T-helper 2 cell (primary cell): Measurements from ENCODE around the gene LBH.
"Not testable (repeated sequence)": the region's sequence is repeated elsewhere in the genome, so short reads cannot be mapped to it uniquely, and the experiment has no call there.

Experiments
- DNase-seq, 5 experiments: peaks; one replicate each; pipeline versions ENCODE4 v3.0.0 to v3.0.0-alpha.2; 2012 to 2022

LBH gene

GRCh38 chr2:30259071-30259470 is 27.7 kb downstream of the LBH start:
- DNase-seq: no peak

GRCh38 chr2:30259827-30260679 is 28.7 kb downstream of the LBH start:
- DNase-seq: no peak

DNA sequence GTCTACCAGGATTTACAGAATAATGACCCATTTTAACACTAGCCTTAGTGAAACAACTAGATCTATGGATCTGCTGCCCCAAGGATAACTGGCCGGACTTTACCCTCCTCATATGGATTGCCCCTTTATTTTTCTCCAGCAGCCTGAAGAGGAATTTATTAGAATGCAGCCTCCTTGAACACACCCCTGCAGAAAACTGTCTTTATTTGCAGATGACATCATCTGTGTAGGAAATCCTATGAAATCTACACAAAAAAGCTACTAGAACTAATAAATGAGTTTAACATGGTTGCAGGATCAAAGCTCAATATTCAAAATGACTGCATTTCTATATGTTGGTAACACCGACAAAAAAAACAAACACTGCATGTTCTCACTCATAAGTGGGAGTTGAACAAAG is 29.6 kb downstream of the LBH start:
- no peak for DNase-seq

DNA sequence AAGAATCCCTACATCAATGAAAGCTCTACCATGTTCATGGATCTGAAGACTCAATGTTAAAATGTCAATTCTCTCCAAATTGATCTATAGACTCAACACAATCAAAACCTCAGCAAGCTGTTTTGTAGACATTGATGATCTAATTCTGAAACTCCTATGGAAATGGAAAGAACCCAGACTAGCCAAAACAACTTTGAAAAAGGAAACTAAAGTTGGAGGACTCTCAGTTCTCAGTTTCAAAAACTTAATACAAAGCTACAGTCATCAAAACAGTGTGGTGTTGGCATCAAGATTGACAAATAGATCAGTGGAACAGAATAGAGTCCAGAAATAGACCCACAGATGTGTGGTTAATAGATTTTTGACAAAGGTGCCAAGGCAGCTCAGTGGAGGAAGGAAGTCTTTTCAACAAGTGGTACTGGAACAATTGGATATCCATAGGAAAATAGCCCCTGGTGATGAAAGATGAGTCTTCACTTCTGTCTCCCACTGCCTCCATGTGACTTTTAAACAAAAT is 30.4 kb downstream of the LBH start:
- peak in 1 of 5 experiments; percentile 51 for DNase-seq

- DNase-seq: no peak
Observed at GRCh38 chr2:30262716-30263309, 31.5 kb downstream of the LBH start.

DNA sequence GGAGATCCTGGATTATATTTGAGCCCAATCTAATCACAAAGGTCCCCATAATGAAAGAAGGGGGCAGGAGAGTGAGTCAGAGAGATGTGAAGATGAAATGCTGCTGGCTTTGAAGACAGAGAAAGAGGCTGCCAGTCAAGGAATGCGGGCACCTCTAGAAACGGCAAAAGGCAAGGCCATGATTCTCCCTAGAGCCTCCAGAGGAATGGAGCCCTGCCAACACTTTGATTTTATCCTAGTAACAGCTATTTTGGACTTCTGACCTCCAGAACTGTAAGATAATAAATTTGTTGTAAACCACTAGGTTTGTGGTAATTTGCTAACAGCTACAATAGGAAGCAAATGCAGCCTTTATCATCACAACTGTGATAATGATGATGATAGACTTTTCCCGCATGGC is 32.9 kb downstream of the LBH start:
- DNase-seq: no peak

GRCh38 chr2:30265052-30266015 is 34.0 kb downstream of the LBH start:
- DNase-seq: no peak

DNA sequence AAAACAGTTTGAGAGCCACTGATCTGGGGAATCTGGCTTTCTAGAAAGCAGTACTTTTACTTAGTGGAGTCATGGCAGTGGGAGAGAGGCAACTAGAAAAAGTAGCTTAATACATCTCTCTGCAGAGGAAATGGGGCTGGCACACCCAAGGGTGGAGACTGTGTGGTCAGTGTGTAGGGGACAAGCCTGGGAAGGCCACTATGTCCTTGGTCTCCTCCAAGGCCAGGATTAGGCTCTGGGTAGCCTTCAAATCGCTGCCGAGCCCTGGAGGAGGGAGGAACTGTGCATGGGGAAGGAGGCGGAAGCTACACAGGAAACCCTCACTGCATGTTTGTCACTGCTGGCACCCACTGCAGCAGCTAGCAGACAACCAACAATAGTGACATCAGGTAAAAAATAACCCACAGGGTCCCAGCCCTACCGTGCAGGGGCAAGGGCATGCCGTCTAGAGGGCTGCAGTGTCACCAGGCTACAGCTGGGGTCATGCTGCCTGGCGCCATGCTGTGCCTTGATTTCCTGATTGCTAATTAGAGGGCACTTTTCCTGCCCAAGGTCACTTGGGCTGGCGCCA is 34.8 kb downstream of the LBH start:
- DNase-seq: peak in 4 of 5 experiments; percentile 21 to 89 (median 52)

DNA sequence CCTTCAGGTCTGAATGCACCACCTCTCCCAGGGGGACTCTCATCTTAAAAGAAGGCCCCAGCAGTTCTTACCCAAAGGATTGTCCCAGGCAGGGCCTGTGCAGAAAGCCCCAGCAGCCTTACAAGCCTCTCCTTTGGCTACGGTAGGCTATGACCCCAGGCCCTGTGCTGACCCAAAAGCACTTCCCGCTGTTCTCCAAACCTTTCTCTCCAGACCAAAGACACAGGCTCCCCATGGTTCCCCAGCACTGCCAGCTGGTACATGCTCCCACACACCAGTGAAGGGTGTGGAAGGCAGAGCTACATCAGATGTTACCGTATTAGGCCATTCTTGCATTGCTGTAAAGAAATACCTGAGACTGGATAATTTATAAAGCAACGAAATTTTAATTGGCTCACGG is 35.4 kb downstream of the LBH start:
- DNase-seq: no peak

DNA sequence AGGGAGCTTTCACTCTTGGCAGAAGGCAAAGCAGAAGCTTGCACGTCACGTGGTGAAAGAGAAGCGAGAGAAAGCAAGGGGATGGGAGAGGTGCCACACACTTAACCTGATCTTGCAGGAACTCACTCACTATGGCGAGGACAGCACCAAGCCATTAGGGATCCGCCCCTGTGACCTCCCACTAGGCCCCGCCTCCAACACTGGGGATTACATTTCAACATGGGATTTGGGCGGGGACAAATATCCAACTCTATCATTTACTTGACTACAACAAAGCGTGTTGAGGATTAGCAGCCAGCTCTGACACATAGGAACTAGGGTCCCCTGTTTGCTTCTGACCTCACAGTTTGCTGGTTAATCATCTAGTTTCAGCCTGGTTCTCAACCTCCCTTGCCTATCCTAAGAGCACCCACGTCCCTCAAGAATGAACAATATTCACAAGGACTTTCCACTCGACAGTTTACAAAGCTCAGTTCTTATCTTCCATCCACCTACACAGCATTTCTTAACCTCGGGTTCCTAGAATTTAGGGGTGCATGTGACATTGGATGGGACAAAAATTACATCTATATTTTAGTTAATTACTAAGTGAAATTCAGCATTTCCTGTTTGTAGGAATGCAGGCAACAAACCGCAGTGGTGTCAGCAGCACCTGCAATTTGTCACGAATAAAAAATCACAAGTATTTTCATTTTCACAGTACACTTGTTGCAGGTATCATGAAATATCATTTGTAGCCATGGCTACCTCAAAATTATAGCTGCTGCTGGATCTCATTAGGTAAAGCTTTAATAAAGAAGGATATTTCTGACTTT is 36.0 kb downstream of the LBH start:
- peak in 2 of 5 experiments; percentile 25 to 64 for DNase-seq

DNA sequence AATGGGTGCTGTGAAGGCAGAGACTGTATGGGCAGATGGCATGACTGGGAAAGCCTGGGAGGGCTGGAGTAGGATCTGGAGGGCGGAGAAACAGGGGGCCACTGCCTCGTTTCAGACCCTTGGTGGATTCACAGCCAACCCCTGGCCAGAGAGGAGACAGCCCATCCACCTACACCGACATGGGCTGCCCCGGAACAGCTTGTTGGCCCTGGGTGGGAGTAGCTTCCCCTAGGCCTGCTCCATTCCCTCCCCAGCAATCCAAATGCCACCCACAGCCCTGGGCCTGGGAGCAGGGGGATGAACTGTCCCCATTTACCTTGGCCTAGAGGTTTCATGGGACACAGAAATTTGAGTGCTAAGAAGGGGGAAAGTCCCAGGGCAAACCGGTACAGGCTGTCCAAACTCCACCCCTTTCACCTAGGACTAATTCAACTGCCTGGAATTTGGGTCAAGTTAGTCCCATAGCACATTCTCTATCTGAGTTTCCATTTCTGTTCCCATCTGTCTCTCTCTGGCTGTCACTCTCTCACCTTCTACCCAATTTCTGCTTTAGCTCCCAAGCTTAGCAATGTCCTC is 37.0 kb downstream of the LBH start:
- no peak for DNase-seq

DNA sequence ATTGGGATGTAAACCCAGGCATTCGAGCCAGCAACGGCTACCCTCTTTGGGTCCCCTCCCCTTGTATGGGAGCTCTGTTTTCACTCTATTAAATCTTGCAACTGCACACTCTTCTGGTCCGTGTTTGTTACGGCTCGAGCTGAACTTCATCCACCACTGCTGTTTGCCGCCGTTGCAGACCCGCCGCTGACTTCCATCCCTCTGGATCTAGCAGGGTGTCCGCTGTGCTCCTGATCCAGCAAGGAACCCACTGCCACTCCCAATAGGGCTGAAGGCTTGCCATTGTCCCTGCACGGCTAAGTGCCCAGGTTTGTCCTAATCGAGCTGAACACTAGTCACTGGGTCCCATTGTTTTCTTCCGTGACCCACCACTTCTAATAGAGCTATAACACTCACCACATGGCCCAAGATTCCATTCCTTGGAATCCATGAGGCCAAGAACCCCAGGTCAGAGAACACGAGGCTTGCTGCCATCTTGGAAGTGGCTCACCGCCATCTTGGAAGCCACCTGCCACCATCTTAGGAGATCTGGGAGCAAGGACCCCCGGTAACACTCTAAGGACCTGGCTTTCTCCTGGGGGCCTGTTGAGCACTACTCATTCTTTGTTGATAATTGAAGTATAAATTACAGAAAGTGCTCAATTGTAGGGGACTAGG is 37.9 kb downstream of the LBH start:
- not testable (repeated sequence) for DNase-seq

DNA sequence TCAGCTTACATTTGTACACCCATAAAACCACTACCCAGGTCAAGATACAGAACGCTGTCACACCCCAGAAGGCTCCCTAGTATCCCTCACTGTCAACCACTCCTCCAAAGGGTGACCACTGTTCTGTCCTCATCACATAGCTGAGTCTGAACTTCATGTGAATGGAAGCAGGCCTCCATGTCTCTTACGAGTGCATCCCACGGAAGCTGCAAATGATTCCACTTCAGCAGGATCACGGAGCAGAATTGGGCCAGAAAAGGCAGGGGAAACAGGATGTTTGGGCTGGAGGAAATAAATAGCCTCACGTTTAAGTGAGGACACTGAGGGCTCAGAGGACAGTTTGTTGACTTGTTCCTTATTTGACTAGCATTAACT is 38.4 kb downstream of the LBH start:
- DNase-seq: no peak

GRCh38 chr2:30270166-30270565 is 38.8 kb downstream of the LBH start:
- DNase-seq: no peak

DNA sequence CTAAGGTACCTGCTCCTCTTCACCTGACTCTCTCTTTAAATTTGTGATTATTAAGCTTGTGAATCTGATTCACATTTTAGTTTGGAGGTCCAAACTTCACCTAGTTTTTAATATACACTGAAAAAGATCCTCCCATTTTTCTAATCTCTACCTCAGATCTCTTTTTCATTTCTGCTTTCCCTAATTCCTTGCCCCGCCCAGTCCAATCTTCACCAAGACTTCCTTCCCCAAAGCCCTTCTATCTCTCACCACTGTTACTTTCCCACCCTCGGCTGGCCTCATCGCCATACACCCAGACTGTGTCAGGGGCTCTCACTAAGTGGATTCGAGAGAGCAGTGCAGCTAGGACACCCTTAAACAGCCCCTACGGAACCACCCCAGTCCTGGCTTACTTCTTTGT is 40.0 kb downstream of the LBH start:
- DNase-seq: no peak

- no peak for DNase-seq
Observed at GRCh38 chr2:30272286-30272685, 41.0 kb downstream of the LBH start.

- peak in 1 of 5 experiments; percentile 26 for DNase-seq
Observed at GRCh38 chr2:30272761-30273573, 41.6 kb downstream of the LBH start.

- no peak for DNase-seq
Observed at GRCh38 chr2:30273574-30273929, 42.2 kb downstream of the LBH start.

DNA sequence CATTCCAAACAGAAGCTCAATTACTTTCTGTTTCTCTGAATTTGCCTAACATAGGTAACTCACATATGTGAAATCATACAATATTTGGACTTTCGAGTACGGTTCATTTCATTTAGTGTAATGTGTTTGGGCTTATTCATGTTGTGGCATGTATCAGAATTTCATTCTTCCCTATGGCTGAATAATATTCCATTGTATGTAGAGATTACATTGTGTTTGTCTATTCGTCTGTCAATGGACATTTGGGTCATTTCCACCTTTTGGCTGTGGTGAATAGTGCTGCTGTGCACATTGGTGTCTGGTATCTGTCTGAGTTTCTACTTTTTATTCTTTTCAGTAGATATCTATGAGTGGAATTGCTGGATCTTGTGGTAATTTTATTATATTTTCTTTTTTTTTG is 43.9 kb downstream of the LBH start:
- no peak for DNase-seq

DNA sequence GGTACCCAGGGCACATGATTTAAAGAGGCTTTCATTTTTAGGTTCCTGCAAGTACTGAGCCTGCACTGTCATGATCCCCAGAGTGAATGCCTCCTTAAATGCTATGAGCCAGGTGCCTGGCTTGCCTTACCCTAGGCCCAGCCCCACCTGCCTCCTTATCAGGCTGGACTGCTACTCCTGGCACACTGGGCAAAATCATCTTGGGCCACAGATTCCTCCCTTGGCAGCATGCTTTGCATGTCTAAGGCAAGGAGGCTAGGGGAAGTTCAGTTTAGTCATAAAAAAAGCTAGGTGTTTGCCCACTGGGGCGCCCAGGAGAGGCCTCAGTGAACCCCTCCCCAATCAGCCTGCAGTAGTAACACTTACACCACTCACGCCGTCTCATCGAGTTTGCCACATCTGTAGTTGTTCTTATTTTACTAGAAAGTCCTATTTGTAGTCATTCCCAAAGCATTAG is 45.1 kb downstream of the LBH start:
- no peak for DNase-seq
